Measurements from ENCODE around the gene PIRT. TPM values are rescaled to one million over a fixed set of nuclear protein-coding genes. Genes with fewer than 3 reads are reported as not detected.

PIRT gene
- total RNA-seq, 1 donor from 2014 or later = not detected

DNA sequence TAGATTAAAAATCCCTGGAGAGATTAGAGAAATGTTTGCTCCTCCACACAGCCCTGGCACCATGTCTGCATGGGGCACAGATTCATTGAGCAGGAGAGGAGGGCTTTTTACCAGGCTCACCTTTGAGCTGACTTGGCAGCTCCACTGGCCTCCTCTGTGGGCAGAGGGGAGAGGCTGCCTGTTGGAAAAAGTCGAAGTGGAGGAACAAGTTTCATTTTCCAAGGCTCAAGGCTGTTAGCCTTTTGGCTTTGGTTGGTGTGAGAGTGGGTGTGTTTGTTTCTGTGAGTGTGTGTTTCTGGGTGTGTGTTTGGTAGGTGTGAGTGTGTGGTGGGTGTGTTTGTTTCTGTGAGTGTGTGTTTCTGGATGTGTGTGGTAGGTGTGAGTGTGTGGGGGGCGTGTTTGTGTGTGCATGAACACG, 39.5 kb downstream of the PIRT start:
- TF ChIP-seq CTCF (IDR thresholded peaks at IDR 0.05) = no peak
- Mint-ChIP-seq H3K36me3 (ENCODE audit: low read depth) (no peaks in the 10 kb centered on the region), H3K4me3 (ENCODE audit: unreplicated experiment) (no peak overlapping the region), H3K4me1 (ENCODE audit: low read depth) (peaks cover 4% of the 10 kb centered on the region), H3K9me3 (ENCODE audit: low read depth) (no peaks in the 10 kb centered on the region), H3K27ac (ENCODE audit: unreplicated experiment) (no peak overlapping the region), H3K27me3 (ENCODE audit: low read depth) (peaks cover 2% of the 10 kb centered on the region)
- DNase-seq (ENCODE audit: low spot score) = no peak

DNA sequence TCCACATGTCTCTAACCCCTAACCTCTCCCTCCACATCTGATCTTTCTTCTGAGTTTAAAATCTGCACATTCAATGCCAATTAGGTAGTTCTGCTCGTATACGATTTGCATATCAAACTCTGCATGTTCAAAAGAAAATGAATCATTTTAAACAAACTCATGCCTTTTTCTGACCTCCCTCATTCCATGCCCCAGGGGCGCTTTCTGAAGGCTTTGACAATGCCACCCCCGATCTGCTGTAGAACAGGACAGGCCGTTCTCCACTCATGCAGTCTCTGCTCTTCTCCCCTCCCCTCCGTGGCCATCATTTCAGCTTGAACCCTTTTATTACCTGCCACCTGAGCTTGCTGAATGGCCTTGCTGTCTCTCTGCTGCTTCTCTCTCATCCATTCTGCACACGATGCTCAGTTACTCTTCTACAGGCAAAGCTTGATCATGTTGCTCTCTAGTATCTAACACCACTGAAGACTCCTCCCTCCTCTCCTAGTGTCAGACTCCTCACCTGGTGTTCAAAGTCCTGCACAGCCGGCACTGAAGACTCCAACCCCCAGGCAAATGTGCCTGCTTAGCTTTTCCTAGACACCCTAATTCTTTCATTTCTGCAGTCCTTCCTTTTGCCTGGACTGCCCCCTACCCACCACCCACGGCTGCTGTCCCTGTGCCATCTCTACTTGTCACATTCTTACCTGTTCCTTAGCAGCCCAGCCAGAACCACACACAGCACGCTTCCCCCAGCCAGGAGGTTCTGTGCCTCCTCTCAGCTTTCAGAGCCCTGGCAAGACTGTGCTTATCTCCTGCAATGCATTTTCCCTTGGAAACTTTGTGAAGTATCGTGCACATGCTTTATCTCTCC, 40.2 kb downstream of the PIRT start:
- Mint-ChIP-seq H3K4me3 (ENCODE audit: unreplicated experiment) (no peak overlapping the region), H3K36me3 (ENCODE audit: low read depth) (no peaks in the 10 kb centered on the region), H3K27ac (ENCODE audit: unreplicated experiment) (no peak overlapping the region), H3K4me1 (ENCODE audit: low read depth) (peaks cover 4% of the 10 kb centered on the region), H3K27me3 (ENCODE audit: low read depth) (peaks cover 2% of the 10 kb centered on the region), H3K9me3 (ENCODE audit: low read depth) (no peaks in the 10 kb centered on the region)
- no peak for DNase-seq (ENCODE audit: low spot score)
- TF ChIP-seq CTCF (IDR thresholded peaks at IDR 0.05) = no peak

DNA sequence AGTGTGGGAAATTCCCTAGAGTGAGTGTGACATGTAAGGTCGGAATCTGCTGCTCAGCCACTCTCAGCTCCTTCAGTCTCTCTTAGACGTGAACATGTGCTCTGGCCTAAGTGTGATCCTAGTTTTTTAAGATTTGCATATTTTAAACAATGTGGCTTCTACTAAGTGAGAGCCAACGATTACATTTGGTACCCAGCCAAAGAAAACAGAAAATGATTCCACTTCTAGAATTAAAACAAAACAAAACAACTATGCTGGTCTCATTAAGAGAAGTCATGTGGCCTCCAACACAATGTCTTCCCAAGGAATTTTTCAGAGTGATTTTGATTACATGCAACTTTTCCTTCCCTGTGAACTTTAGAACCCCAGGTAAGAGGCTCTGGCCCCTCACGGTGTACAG, 44.1 kb downstream of the PIRT start:
- TF ChIP-seq CTCF (IDR thresholded peaks at IDR 0.05) = no peak
- H3K36me3 Mint-ChIP-seq (ENCODE audit: low read depth) = no peaks in the 10 kb centered on the region
- H3K4me1 Mint-ChIP-seq (ENCODE audit: low read depth) = peaks cover 9% of the 10 kb centered on the region
- no peak overlapping the region for H3K27ac Mint-ChIP-seq (ENCODE audit: unreplicated experiment)
- no peak overlapping the region for H3K4me3 Mint-ChIP-seq (ENCODE audit: unreplicated experiment)
- H3K9me3 Mint-ChIP-seq (ENCODE audit: low read depth) = no peaks in the 10 kb centered on the region
- DNase-seq (ENCODE audit: low spot score) = no peak
- peaks cover 2% of the 10 kb centered on the region for H3K27me3 Mint-ChIP-seq (ENCODE audit: low read depth)

DNA sequence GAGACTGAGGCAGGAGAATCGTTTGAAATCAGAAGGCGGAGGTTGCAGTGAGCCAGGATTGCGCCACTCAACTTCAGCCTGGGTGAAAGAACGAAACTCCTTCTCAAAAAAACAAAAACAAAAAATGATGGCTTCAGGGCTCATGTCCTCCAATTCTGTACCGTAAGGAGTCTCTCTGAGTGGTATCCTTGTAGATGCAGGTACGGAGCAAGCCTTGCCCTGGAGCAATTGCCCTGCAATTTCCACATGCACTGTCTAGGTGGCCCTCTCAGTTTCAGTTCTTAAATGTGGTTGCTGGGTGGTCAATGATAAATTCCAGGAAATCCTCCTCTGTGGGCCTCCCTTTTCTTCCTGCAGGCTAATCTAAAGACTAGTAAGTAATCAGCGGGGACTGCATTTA, 44.6 kb downstream of the PIRT start:
- no peak for TF ChIP-seq CTCF (IDR thresholded peaks at IDR 0.05)
- no peak for DNase-seq (ENCODE audit: low spot score)
- no peaks in the 10 kb centered on the region for H3K9me3 Mint-ChIP-seq (ENCODE audit: low read depth)
- peaks cover 9% of the 10 kb centered on the region for H3K4me1 Mint-ChIP-seq (ENCODE audit: low read depth)
- no peak overlapping the region for H3K4me3 Mint-ChIP-seq (ENCODE audit: unreplicated experiment)
- no peak overlapping the region for H3K27ac Mint-ChIP-seq (ENCODE audit: unreplicated experiment)
- no peaks in the 10 kb centered on the region for H3K36me3 Mint-ChIP-seq (ENCODE audit: low read depth)
- H3K27me3 Mint-ChIP-seq (ENCODE audit: low read depth) = peaks cover 2% of the 10 kb centered on the region

GRCh38 chr17:10792151-10792550, 45.7 kb downstream of the PIRT start:
- H3K4me1 Mint-ChIP-seq (ENCODE audit: low read depth) = peaks cover 9% of the 10 kb centered on the region
- no peak overlapping the region for H3K4me3 Mint-ChIP-seq (ENCODE audit: unreplicated experiment)
- no peaks in the 10 kb centered on the region for H3K9me3 Mint-ChIP-seq (ENCODE audit: low read depth)
- no peaks in the 10 kb centered on the region for H3K36me3 Mint-ChIP-seq (ENCODE audit: low read depth)
- DNase-seq (ENCODE audit: low spot score) = no peak
- H3K27me3 Mint-ChIP-seq (ENCODE audit: low read depth) = peaks cover 2% of the 10 kb centered on the region
- no peak for TF ChIP-seq CTCF (IDR thresholded peaks at IDR 0.05)
- H3K27ac Mint-ChIP-seq (ENCODE audit: unreplicated experiment) = no peak overlapping the region

All from chondrocyte (in vitro differentiated cells).